Measurements from ENCODE around the gene MFAP4. TPM values are rescaled to one million over a fixed set of nuclear protein-coding genes. Genes with fewer than 3 reads are reported as not detected.

MFAP4 gene
- total RNA-seq, 1 experiment from 2014 or later = 4.0 TPM

- TF ChIP-seq CREM (CRISPR knock-in tag; IDR thresholded peaks at IDR 0.05) = no peak
- no peak for TF ChIP-seq SMAD3 (CRISPR knock-in tag; IDR thresholded peaks at IDR 0.05; ENCODE audit: borderline replicate concordance)
- no peak for TF ChIP-seq JAZF1 (CRISPR knock-in tag; IDR thresholded peaks at IDR 0.05)
- no peak for TF ChIP-seq GRHL2 (CRISPR knock-in tag; IDR thresholded peaks at IDR 0.05; ENCODE audit: insufficient replicate concordance, severe bottlenecking)
- no peak for TF ChIP-seq SOX15 (CRISPR knock-in tag; IDR thresholded peaks at IDR 0.05)
- no peak for TF ChIP-seq JUN (CRISPR knock-in tag; IDR thresholded peaks at IDR 0.05)
- TF ChIP-seq NR2C2 (CRISPR knock-in tag; IDR thresholded peaks at IDR 0.05) = no peak
- TF ChIP-seq ZNF416 (CRISPR knock-in tag; IDR thresholded peaks at IDR 0.05) = no peak
- TF ChIP-seq CBFB (CRISPR knock-in tag; IDR thresholded peaks at IDR 0.05; ENCODE audit: low read depth) = no peak
- no peak for TF ChIP-seq ESRRA (CRISPR knock-in tag; IDR thresholded peaks at IDR 0.05; ENCODE audit: borderline replicate concordance)
- no peak for TF ChIP-seq OVOL2 (CRISPR knock-in tag; IDR thresholded peaks at IDR 0.05; ENCODE audit: borderline replicate concordance)
- no peak for TF ChIP-seq IRF1 (CRISPR knock-in tag; IDR thresholded peaks at IDR 0.05)
Measured at GRCh38 chr17:19433255-19433654, 46.3 kb upstream of the MFAP4 start (continued).

- Mint-ChIP-seq H3K36me3 (no peaks in the 10 kb centered on the region), H3K27ac (peak overlapping the region; percentile 12; the same call in 1 of the 2 replicates), H3K4me3 (no peak overlapping the region), H3K27me3 (ENCODE audit: low read depth) (no peaks in the 10 kb centered on the region), H3K9me3 (no peaks in the 10 kb centered on the region), H3K4me1 (peaks cover 51% of the 10 kb centered on the region)
- ChIA-PET CTCF (interaction anchor here (4.3 kb wide), 1 partner anchor 69 kb away, joined by 32 read pairs; the partner anchor contains the start of gene B9D1), POLR2A (no interaction called here)
- DNase-seq (ENCODE audit: low spot score) (no peak), ATAC-seq (no peak)
- TF ChIP-seq SOX15 (CRISPR knock-in tag; IDR thresholded peaks at IDR 0.05) (no peak), OVOL2 (CRISPR knock-in tag; IDR thresholded peaks at IDR 0.05; ENCODE audit: borderline replicate concordance) (no peak), RELA (CRISPR knock-in tag; IDR thresholded peaks at IDR 0.05; ENCODE audit: borderline replicate concordance) (no peak), STAT6 (CRISPR knock-in tag; conservative IDR thresholded peaks at IDR 0.05; ENCODE audit: low read depth) (no peak), SMAD4 (CRISPR knock-in tag; IDR thresholded peaks at IDR 0.05) (no peak), ZNF416 (CRISPR knock-in tag; IDR thresholded peaks at IDR 0.05) (no peak)
Measured at GRCh38 chr17:19431691-19432090, 44.7 kb upstream of the MFAP4 start.

DNA sequence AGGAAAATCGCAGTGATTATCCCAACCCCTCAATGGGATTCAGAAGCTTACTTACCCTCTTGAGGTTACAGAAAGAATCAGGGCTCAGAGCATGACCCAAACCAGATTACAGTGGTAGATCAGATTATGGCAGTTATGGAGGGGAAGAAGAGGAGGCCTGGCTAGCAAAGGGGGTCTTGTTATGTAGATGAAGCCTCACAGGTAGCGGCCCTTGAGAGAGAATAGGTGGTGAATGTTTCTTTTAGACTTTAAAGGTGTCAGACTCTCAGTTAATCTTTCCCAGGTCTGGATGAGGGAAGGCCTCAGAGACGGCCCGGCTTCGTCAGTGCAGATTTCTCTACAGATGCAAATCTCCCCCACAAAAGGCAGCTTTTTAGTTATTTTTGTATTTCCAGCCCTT is 39.6 kb upstream of the MFAP4 start:
- no peak overlapping the region for H3K4me3 Mint-ChIP-seq
- DNase-seq (ENCODE audit: low spot score) (no peak), ATAC-seq (peak; percentile 88)
- H3K36me3 Mint-ChIP-seq = peaks cover 5% of the 10 kb centered on the region; the same call in 1 of the 2 replicates
- peak overlapping the region; percentile 92 for H3K27ac Mint-ChIP-seq
- 0 out of 2 replicates have a peak, but pooled peaks cover 5% of the 10 kb centered on the region for H3K9me3 Mint-ChIP-seq
- no peaks in the 10 kb centered on the region for H3K27me3 Mint-ChIP-seq (ENCODE audit: low read depth)
- H3K4me1 Mint-ChIP-seq = peaks cover 33% of the 10 kb centered on the region
- ChIA-PET CTCF (interaction anchor here (1.2 to 2.7 kb wide), 2 partner anchors 21 to 32 kb away, joined by 3 to 17 read pairs; no protein-coding TSS in a partner anchor), POLR2A (interaction anchor here (0.6 kb wide), 1 partner anchor 141 kb away, joined by 3 read pairs; no protein-coding TSS in a partner anchor)
- TF ChIP-seq MYBL2 (CRISPR knock-in tag; IDR thresholded peaks at IDR 0.05) = no peak
- TF ChIP-seq FOXP4 (CRISPR knock-in tag; IDR thresholded peaks at IDR 0.05) = no peak
- no peak for TF ChIP-seq KAT7 (CRISPR knock-in tag; IDR thresholded peaks at IDR 0.05; ENCODE audit: borderline replicate concordance)
- TF ChIP-seq USF1 (CRISPR knock-in tag; IDR thresholded peaks at IDR 0.05) = no peak
- TF ChIP-seq, protein P1, sequence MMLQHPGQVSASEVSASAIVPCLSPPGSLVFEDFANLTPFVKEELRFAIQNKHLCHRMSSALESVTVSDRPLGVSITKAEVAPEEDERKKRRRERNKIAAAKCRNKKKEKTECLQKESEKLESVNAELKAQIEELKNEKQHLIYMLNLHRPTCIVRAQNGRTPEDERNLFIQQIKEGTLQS (CRISPR knock-in tag; conservative IDR thresholded peaks at IDR 0.05) = no peak
- no peak for TF ChIP-seq ZNF317 (CRISPR knock-in tag; IDR thresholded peaks at IDR 0.05; ENCODE audit: borderline replicate concordance, low read depth)
- no peak for TF ChIP-seq CREB1 (CRISPR knock-in tag; IDR thresholded peaks at IDR 0.05)
- TF ChIP-seq, protein P2, sequence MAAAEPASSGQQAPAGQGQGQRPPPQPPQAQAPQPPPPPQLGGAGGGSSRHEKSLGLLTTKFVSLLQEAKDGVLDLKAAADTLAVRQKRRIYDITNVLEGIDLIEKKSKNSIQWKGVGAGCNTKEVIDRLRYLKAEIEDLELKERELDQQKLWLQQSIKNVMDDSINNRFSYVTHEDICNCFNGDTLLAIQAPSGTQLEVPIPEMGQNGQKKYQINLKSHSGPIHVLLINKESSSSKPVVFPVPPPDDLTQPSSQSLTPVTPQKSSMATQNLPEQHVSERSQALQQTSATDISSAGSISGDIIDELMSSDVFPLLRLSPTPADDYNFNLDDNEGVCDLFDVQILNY (CRISPR knock-in tag; IDR thresholded peaks at IDR 0.05) = no peak
- TF ChIP-seq CDX4 (CRISPR knock-in tag; IDR thresholded peaks at IDR 0.05; ENCODE audit: borderline replicate concordance) = no peak
- TF ChIP-seq ATF1 (CRISPR knock-in tag; IDR thresholded peaks at IDR 0.05) = no peak
- no peak for TF ChIP-seq OVOL2 (CRISPR knock-in tag; IDR thresholded peaks at IDR 0.05; ENCODE audit: borderline replicate concordance)
- no peak for TF ChIP-seq SP1 (CRISPR knock-in tag; conservative IDR thresholded peaks at IDR 0.05)
